ENCODE data around the gene UQCRH. TPM values are rescaled to one million over a fixed set of nuclear protein-coding genes. Genes with fewer than 3 reads are reported as not detected.

Gene UQCRH
- total and polyA plus RNA-seq, 2 of the 4 experiments (the other 2 are of a cell fraction) = 347 to 736 TPM

GRCh38 chr1:46344481-46344880 lies 41.0 kb downstream of the UQCRH start:
- no peak overlapping the region for H4K5ac ChIP-seq (ENCODE audit: low read depth, low read length)
- no peaks in the 10 kb centered on the region for H3K9me3 ChIP-seq (ENCODE audit: control insufficient read depth, insufficient read depth, low read length)
- ChIA-PET POLR2A (ENCODE audit: unreplicated experiment) (no interaction called here), CTCF (no interaction called here)
- peaks cover 4% of the 10 kb centered on the region for H3K4me1 ChIP-seq (ENCODE audit: control insufficient read depth, insufficient read depth, low read length)
- no peak overlapping the region for H2AK5ac ChIP-seq (ENCODE audit: low read depth, low read length)
- H3K4me2 ChIP-seq (ENCODE audit: low read depth, low read length) = no peak overlapping the region
- no peak for ATAC-seq (ENCODE audit: low read depth)
- no peak overlapping the region for H3K27ac ChIP-seq (ENCODE audit: insufficient read depth, low read length)
- intact Hi-C loops (cut with micrococcal nuclease) (no loop called here), in situ Hi-C loops (cut with MboI; ENCODE audit: low sequenced_read_pairs) (no loop called here), dilution Hi-C loops (cut with HindIII; ENCODE audit: low sequenced_read_pairs, unreplicated experiment) (no loop called here)
- H4K91ac ChIP-seq (ENCODE audit: insufficient read depth, low read depth, low read length) = no peak overlapping the region
- H3K27me3 ChIP-seq (ENCODE audit: control insufficient read depth, insufficient read depth, low read length) = no peaks in the 10 kb centered on the region
- peaks cover 7% of the 10 kb centered on the region; the same call in 1 of the 2 replicates for H3K9me1 ChIP-seq (ENCODE audit: insufficient read depth, low read length)
- 78% methylated on average over 1 of the region's 3 CpGs; no CpG with 5 or more reads in 1 of the 2 experiments for WGBS, 2 experiments (ENCODE audit: extremely low coverage in 2 of 2, insufficient read length in 1 of 2)
- H3K18ac ChIP-seq (ENCODE audit: low read depth, low read length) = no peak overlapping the region
- no peak overlapping the region for H2BK120ac ChIP-seq (ENCODE audit: low read depth, low read length)
- no peak overlapping the region for H2BK15ac ChIP-seq (ENCODE audit: low read depth, low read length)
- H3K14ac ChIP-seq (replicated peaks; ENCODE audit: low read depth, low read length) = no peak overlapping the region
- no peak overlapping the region for H3K56ac ChIP-seq (ENCODE audit: extremely low read depth, insufficient read depth, low read length)
- peaks cover 23% of the 10 kb centered on the region for H3K36me3 ChIP-seq (ENCODE audit: control insufficient read depth, insufficient read depth, low read length)
- no peak overlapping the region for H2BK20ac ChIP-seq (ENCODE audit: low read depth, low read length)
- DNase-seq = no peak
- H3K9ac ChIP-seq (ENCODE audit: low read depth, low read length) = no peak overlapping the region
- BruUV-seq (replicated peaks) = no TSS peak
- peaks cover 12 to 44% of the 10 kb centered on the region in 2 experiments for H3K79me1 ChIP-seq (ENCODE audit: low read depth in 1 of 2, low read length in 2 of 2)
- TF ChIP-seq CHD1 (IDR thresholded peaks at IDR 0.05; ENCODE audit: low read depth, low read length) (no peak), MAFK (IDR thresholded peaks at IDR 0.05; ENCODE audit: low read depth, low read length) (no peak), MXI1 (IDR thresholded peaks at IDR 0.05; ENCODE audit: borderline replicate concordance, low read depth, low read length) (no peak), CTCF (conservative IDR thresholded peaks at IDR 0.05; ENCODE audit: low read depth, low read length) (no peak)
- no peaks in the 10 kb centered on the region for H4K20me1 ChIP-seq (ENCODE audit: insufficient read depth, low read length)
- H2AFZ ChIP-seq (replicated peaks; ENCODE audit: low read length, poor library complexity) = no peak overlapping the region
- no peak overlapping the region for H3K4ac ChIP-seq (ENCODE audit: low read depth, low read length)
- H2AK9ac ChIP-seq (replicated peaks; ENCODE audit: low read depth, low read length, poor library complexity) = no peak overlapping the region
- no peak overlapping the region for H3K23ac ChIP-seq (ENCODE audit: low read depth, low read length)
- no peak overlapping the region for H2BK5ac ChIP-seq (ENCODE audit: low read depth, low read length, poor library complexity, severe bottlenecking)
- H4K8ac ChIP-seq (ENCODE audit: low read depth in 2 of 2, low read length in 2 of 2) = no peak overlapping the region
- no peak overlapping the region for H3K4me3 ChIP-seq (ENCODE audit: insufficient read depth, low read depth, low read length)

Measured in IMR-90 (cell line).